ENCODE results near the gene SCAMP3. TPM values are rescaled to one million over a fixed set of nuclear protein-coding genes. Genes with fewer than 3 reads are reported as not detected.

SCAMP3 gene
- total and polyA plus RNA-seq, 12 donors = 41.9 to 143 (median 94.1) TPM

DNA sequence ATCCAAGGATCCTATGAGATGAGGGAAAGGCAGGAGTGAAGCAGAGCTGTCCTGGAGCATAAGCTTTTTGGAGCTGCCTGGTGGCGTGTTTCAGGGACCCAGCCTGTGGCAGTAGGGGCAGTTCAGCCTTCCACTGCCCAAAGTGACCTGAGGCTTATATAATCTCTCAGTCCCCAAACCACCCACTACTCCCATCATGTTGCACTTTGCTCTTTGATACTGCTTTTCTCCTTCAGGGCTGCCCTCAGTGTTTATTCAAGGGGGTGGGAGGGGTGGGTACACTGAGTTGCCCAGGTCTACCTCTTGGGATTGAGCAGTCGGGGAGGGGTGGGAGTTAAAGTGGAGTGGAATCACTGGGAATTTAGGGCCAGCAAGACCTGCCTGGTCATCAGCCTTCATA, 24.4 kb upstream of the SCAMP3 start:
- DNase-seq = no peak
- H3K27ac ChIP-seq = no peak overlapping the region
- H3K4me3 ChIP-seq = no peak overlapping the region
- no peaks in the 10 kb centered on the region for H3K27me3 ChIP-seq
- TF ChIP-seq CTCF (IDR thresholded peaks at IDR 0.05) (no peak), POLR2A (IDR thresholded peaks at IDR 0.05) (no peak)
- intact Hi-C loops (cut with DNase I) = no loop called here
- no peaks in the 10 kb centered on the region for H3K4me1 ChIP-seq (replicated peaks in 1 of 2)
- 96 to 100% (median 100%) methylated on average over 2 of the region's 2 CpGs for WGBS, 4 donors
- H3K36me3 ChIP-seq (replicated peaks in 1 of 2) = no peaks in the 10 kb centered on the region
- no peaks in the 10 kb centered on the region for H3K9me3 ChIP-seq (replicated peaks in 1 of 3)

DNA sequence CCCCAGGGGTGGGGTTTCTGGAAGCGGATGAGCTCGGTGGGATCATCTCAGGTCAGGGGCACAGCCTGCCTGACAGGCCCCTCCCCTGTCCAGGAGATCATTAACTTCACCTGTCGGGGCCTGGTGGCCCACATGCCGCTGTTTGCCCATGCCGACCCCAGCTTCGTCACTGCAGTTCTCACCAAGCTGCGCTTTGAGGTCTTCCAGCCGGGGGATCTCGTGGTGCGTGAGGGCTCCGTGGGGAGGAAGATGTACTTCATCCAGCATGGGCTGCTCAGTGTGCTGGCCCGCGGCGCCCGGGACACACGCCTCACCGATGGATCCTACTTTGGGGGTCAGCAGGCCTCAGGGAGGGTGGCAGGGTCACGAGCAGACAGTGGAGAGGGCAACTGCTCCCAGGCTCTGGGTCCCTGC, 23.5 kb upstream of the SCAMP3 start:
- H3K27ac ChIP-seq = no peak overlapping the region
- no peaks in the 10 kb centered on the region for H3K36me3 ChIP-seq (replicated peaks in 1 of 2)
- H3K27me3 ChIP-seq = no peaks in the 10 kb centered on the region
- 89 to 93% (median 91%) methylated on average over 2 to 18 of the region's 18 CpGs for WGBS, 4 donors
- no peak for DNase-seq
- intact Hi-C loops (cut with DNase I) = no loop called here
- no peak for TF ChIP-seq CTCF (IDR thresholded peaks at IDR 0.05)
- no peak for TF ChIP-seq POLR2A (IDR thresholded peaks at IDR 0.05)
- H3K9me3 ChIP-seq (replicated peaks in 1 of 3) = no peaks in the 10 kb centered on the region
- H3K4me3 ChIP-seq = no peak overlapping the region
- H3K4me1 ChIP-seq (replicated peaks in 1 of 2) = no peaks in the 10 kb centered on the region

DNA sequence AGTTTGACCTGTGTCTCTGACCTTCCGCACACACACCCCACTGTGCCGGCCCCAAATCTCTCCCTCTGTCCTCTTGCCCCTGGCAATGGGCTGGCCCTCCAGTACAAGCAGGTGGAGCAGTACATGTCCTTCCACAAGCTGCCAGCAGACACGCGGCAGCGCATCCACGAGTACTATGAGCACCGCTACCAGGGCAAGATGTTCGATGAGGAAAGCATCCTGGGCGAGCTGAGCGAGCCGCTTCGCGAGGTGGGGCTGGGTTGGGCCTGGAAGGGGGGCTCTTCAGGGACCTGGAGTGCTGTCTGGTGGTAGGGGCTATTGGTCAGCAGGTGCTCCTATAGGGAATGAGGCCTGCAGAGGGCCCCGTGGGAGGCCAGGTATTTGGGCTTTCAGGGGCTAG, 22.9 kb upstream of the SCAMP3 start:
- no peak overlapping the region for H3K27ac ChIP-seq
- WGBS, 4 donors = 91 to 96% (median 95%) methylated on average over 7 to 14 of the region's 14 CpGs
- no peaks in the 10 kb centered on the region for H3K4me1 ChIP-seq (replicated peaks in 1 of 2)
- H3K27me3 ChIP-seq = no peaks in the 10 kb centered on the region
- TF ChIP-seq POLR2A (IDR thresholded peaks at IDR 0.05) = no peak
- TF ChIP-seq CTCF (IDR thresholded peaks at IDR 0.05) = no peak
- no peak overlapping the region for H3K4me3 ChIP-seq
- no peak for DNase-seq
- H3K36me3 ChIP-seq (replicated peaks in 1 of 2) = no peaks in the 10 kb centered on the region
- intact Hi-C loops (cut with DNase I) = no loop called here
- no peaks in the 10 kb centered on the region for H3K9me3 ChIP-seq (replicated peaks in 1 of 3)

DNA sequence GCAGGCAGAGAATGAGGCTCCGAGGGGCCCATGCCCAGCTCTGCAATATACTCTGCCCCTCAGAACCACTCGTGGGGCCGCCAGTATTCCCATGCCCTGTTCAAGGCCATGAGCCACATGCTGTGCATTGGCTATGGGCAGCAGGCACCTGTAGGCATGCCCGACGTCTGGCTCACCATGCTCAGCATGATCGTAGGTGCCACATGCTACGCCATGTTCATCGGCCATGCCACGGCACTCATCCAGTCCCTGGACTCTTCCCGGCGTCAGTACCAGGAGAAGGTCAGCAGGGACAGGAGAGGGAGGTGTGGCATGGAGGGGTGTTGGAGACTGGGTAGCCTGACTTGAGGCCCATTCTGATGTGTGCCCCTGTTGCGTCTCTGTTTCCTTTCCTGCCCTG, 22.3 kb upstream of the SCAMP3 start:
- Histone ChIP-seq H3K27ac (no peak overlapping the region), H3K4me1 (replicated peaks in 1 of 2) (no peaks in the 10 kb centered on the region), H3K9me3 (replicated peaks in 1 of 3) (no peaks in the 10 kb centered on the region), H3K4me3 (no peak overlapping the region), H3K27me3 (no peaks in the 10 kb centered on the region), H3K36me3 (replicated peaks in 1 of 2) (no peaks in the 10 kb centered on the region)
- intact Hi-C loops (cut with DNase I) = no loop called here
- 86 to 93% (median 87%) methylated on average over 7 to 12 of the region's 12 CpGs for WGBS, 4 donors
- TF ChIP-seq POLR2A (IDR thresholded peaks at IDR 0.05) (no peak), CTCF (IDR thresholded peaks at IDR 0.05) (no peak)
- no peak for DNase-seq
